HUES48 (cell line): ENCODE data around the gene GSKIP.
"Not testable (repeated sequence)": the region's sequence is repeated elsewhere in the genome, so short reads cannot be mapped to it uniquely, and the experiment has no call there.

ENCODE experiments used
- H3K27ac ChIP-seq: one replicate; pipeline ENCODE4 v1.7.0; 2013; ENCODE audit warnings: low read depth, low read length, inconsistent platforms
- H3K27me3 ChIP-seq: 2 replicates; pipeline ENCODE4 v1.6.1; 2013; ENCODE audit warnings: mild to moderate bottlenecking, low read length; ENCODE audit not compliant: control insufficient read depth, insufficient read depth
- H3K36me3 ChIP-seq: 2 replicates; pipeline ENCODE4 v1.6.1; 2013; ENCODE audit warnings: low read length; ENCODE audit not compliant: control insufficient read depth, insufficient read depth
- H3K4me1 ChIP-seq: 2 replicates; pipeline ENCODE4 v1.6.1; 2013; ENCODE audit warnings: mild to moderate bottlenecking, low read length; ENCODE audit not compliant: control insufficient read depth, insufficient read depth
- H3K4me3 ChIP-seq: 2 replicates; pipeline ENCODE4 v1.5.1; 2013; ENCODE audit warnings: mild to moderate bottlenecking, low read depth, low read length
- H3K9ac ChIP-seq: 2 replicates; pipeline ENCODE4 v1.6.1; 2013; ENCODE audit warnings: mild to moderate bottlenecking, low read depth, low read length, moderate library complexity
- H3K9me3 ChIP-seq: 2 replicates; pipeline ENCODE4 v1.6.1; 2013; ENCODE audit warnings: low read length; ENCODE audit not compliant: control insufficient read depth, insufficient read depth

GSKIP gene

GRCh38 chr14:96362965-96363750, at the start of gene GSKIP, which contains the start of gene ATG2B:
Gene GSKIP (plus strand): TSS chr14:96363526. CDS start chr14:96382248, 18,722 bp downstream.
Gene ATG2B (minus strand): TSS chr14:96363341. CDS start chr14:96362976, 365 bp downstream.
- peak within 1 kb of the TSS; percentile 45 for H3K9ac ChIP-seq
- H3K27ac ChIP-seq, result peak within 1 kb of the TSS; percentile 86
- H3K9me3 ChIP-seq, result no peaks in the 10 kb centered on the region
- H3K36me3 ChIP-seq, result 0 out of 2 replicates have a peak, but pooled peaks cover 5% of the 10 kb centered on the region
- peak within 1 kb of the TSS; percentile 91 for H3K4me3 ChIP-seq
- H3K27me3 ChIP-seq, result no peaks in the 10 kb centered on the region
- peaks cover 31% of the 10 kb centered on the region for H3K4me1 ChIP-seq

GRCh38 chr14:96316087-96316486, 47.2 kb upstream of the GSKIP start:
- Histone ChIP-seq H3K4me1 (no peaks in the 10 kb centered on the region), H3K9ac (no peak overlapping the region), H3K27me3 (no peaks in the 10 kb centered on the region), H3K27ac (no peak overlapping the region), H3K36me3 (peaks cover 63% of the 10 kb centered on the region), H3K9me3 (no peaks in the 10 kb centered on the region), H3K4me3 (no peak overlapping the region)

GRCh38 chr14:96318836-96319235, 44.5 kb upstream of the GSKIP start:
- no peaks in the 10 kb centered on the region for H3K9me3 ChIP-seq
- no peaks in the 10 kb centered on the region for H3K27me3 ChIP-seq
- H3K36me3 ChIP-seq, result peaks cover 54% of the 10 kb centered on the region
- H3K9ac ChIP-seq, result no peak overlapping the region
- H3K27ac ChIP-seq, result no peak overlapping the region
- H3K4me3 ChIP-seq, result no peak overlapping the region
- H3K4me1 ChIP-seq, result no peaks in the 10 kb centered on the region

- no peak overlapping the region for H3K27ac ChIP-seq
- peaks cover 51% of the 10 kb centered on the region for H3K36me3 ChIP-seq
- H3K9ac ChIP-seq, result no peak overlapping the region
- no peaks in the 10 kb centered on the region for H3K9me3 ChIP-seq
- no peaks in the 10 kb centered on the region for H3K27me3 ChIP-seq
- no peak overlapping the region for H3K4me3 ChIP-seq
- peaks cover 9% of the 10 kb centered on the region; the same call in 1 of the 2 replicates for H3K4me1 ChIP-seq
Measured at GRCh38 chr14:96320605-96321004, 42.7 kb upstream of the GSKIP start.

GRCh38 chr14:96324219-96324618, 39.1 kb upstream of the GSKIP start:
- peaks cover 36% of the 10 kb centered on the region for H3K36me3 ChIP-seq
- no peak overlapping the region for H3K27ac ChIP-seq
- no peak overlapping the region for H3K4me3 ChIP-seq

GRCh38 chr14:96338551-96338950, 24.8 kb upstream of the GSKIP start:
- Histone ChIP-seq H3K27me3 (no peaks in the 10 kb centered on the region), H3K4me3 (no peak overlapping the region), H3K27ac (no peak overlapping the region), H3K4me1 (peaks cover 13% of the 10 kb centered on the region; the same call in 1 of the 2 replicates), H3K9me3 (no peaks in the 10 kb centered on the region), H3K9ac (no peak overlapping the region), H3K36me3 (peaks cover 28% of the 10 kb centered on the region)

More at GRCh38 chr14:96324219-96324618, 39.1 kb upstream of the GSKIP start:
- H3K27me3 ChIP-seq, result no peaks in the 10 kb centered on the region
- peaks cover 19% of the 10 kb centered on the region; the same call in 1 of the 2 replicates for H3K4me1 ChIP-seq
- no peak overlapping the region for H3K9ac ChIP-seq
- no peaks in the 10 kb centered on the region for H3K9me3 ChIP-seq

GRCh38 chr14:96341323-96341722, 22.0 kb upstream of the GSKIP start:
- no peak overlapping the region for H3K27ac ChIP-seq
- H3K9me3 ChIP-seq, result no peaks in the 10 kb centered on the region
- no peak overlapping the region for H3K9ac ChIP-seq
- H3K27me3 ChIP-seq, result no peaks in the 10 kb centered on the region
- no peaks in the 10 kb centered on the region for H3K4me1 ChIP-seq
- no peak overlapping the region for H3K4me3 ChIP-seq
- H3K36me3 ChIP-seq, result peaks cover 28% of the 10 kb centered on the region

- Histone ChIP-seq H3K4me1 (peaks cover 16% of the 10 kb centered on the region), H3K4me3 (no peak overlapping the region), H3K9me3 (no peaks in the 10 kb centered on the region), H3K27me3 (no peaks in the 10 kb centered on the region), H3K36me3 (peaks cover 9% of the 10 kb centered on the region), H3K27ac (no peak overlapping the region), H3K9ac (no peak overlapping the region)
Measured at GRCh38 chr14:96345669-96346068, 17.7 kb upstream of the GSKIP start.

- H3K4me1 ChIP-seq, result peaks cover 16% of the 10 kb centered on the region
- not testable (repeated sequence) for H3K9me3 ChIP-seq, H3K27ac ChIP-seq, H3K9ac ChIP-seq, H3K36me3 ChIP-seq, H3K27me3 ChIP-seq, H3K4me3 ChIP-seq
Measured at GRCh38 chr14:96347957-96348356, 15.4 kb upstream of the GSKIP start.

- Histone ChIP-seq H3K27me3 (no peaks in the 10 kb centered on the region), H3K4me1 (peaks cover 16% of the 10 kb centered on the region), H3K9ac (no peak overlapping the region), H3K9me3 (no peaks in the 10 kb centered on the region), H3K27ac (peak overlapping the region; percentile 57), H3K36me3 (no peaks in the 10 kb centered on the region), H3K4me3 (no peak overlapping the region)
Measured at GRCh38 chr14:96349286-96350075, 13.8 kb upstream of the GSKIP start.

- H3K36me3 ChIP-seq, result no peaks in the 10 kb centered on the region
- H3K9ac ChIP-seq, result no peak overlapping the region
- no peak overlapping the region for H3K27ac ChIP-seq
- H3K4me1 ChIP-seq, result peaks cover 27% of the 10 kb centered on the region
- no peaks in the 10 kb centered on the region for H3K27me3 ChIP-seq
- no peaks in the 10 kb centered on the region for H3K9me3 ChIP-seq
- no peak overlapping the region for H3K4me3 ChIP-seq
Measured at GRCh38 chr14:96351986-96352385, 11.3 kb upstream of the GSKIP start.
